WTC11 (cell line): ENCODE data around the gene MYLK4. TPM values are rescaled to one million over a fixed set of nuclear protein-coding genes. Genes with fewer than 3 reads are reported as not detected.

ENCODE experiments used
- ATAC-seq: fragments of 200-7000 bp; cut with Tn5 transposase; 2 replicates; pipeline ENCODE4 v1.10.0; 2021; ENCODE audit warnings: mild to moderate bottlenecking, moderate library complexity
- CTCF ChIA-PET: fragments of 300-600 bp; sonication (Branson Sonifier 250); formaldehyde crosslinking; loops from one replicate; lab custom pipeline; 2021; ENCODE audit warnings: antibody characterized with exemption; lab: Charles Lee
- POLR2A ChIA-PET: fragments of 350-600 bp; sonication (Branson Sonifier 250); formaldehyde crosslinking; loops from one replicate; lab custom pipeline; 2021; ENCODE audit warnings: antibody characterized with exemption; lab: Charles Lee
- DNase-seq: peaks from one replicate; pipeline ENCODE4 v3.0.0; 2021; ENCODE audit warnings: low spot score
- H3K27ac Mint-ChIP-seq: 2 replicates; pipeline ENCODE4 v1.8.0; 2021; ENCODE audit warnings: mixed read lengths
- H3K27me3 Mint-ChIP-seq: 2 replicates; pipeline ENCODE4 v1.8.0; 2021; ENCODE audit warnings: low read depth, mild to moderate bottlenecking, moderate library complexity, mixed read lengths
- H3K36me3 Mint-ChIP-seq: 2 replicates; pipeline ENCODE4 v1.8.0; 2021; ENCODE audit warnings: mixed read lengths
- H3K4me1 Mint-ChIP-seq: 2 replicates; pipeline ENCODE4 v1.8.0; 2022; ENCODE audit warnings: mixed read lengths
- H3K4me3 Mint-ChIP-seq: 2 replicates; pipeline ENCODE4 v1.8.0; 2021; ENCODE audit warnings: mild to moderate bottlenecking, moderate library complexity, mixed read lengths
- H3K9me3 Mint-ChIP-seq: 2 replicates; pipeline ENCODE4 v1.8.0; 2021; ENCODE audit warnings: mixed read lengths
- ATF3 ChIP-seq: sonication (generic); formaldehyde crosslinking; conservative IDR thresholded peaks from 2 replicates; pipeline ENCODE4 v1.8.1; 2022; ENCODE audit warnings: mild to moderate bottlenecking, missing genetic modification reagents
- E2F4 ChIP-seq: sonication (generic); formaldehyde crosslinking; IDR thresholded peaks from 2 replicates; pipeline ENCODE4 v1.8.1; 2022; ENCODE audit warnings: low read depth, mild to moderate bottlenecking, moderate library complexity, missing genetic modification reagents, borderline replicate concordance
- ELF4 ChIP-seq: sonication (generic); formaldehyde crosslinking; IDR thresholded peaks from 2 replicates; pipeline ENCODE4 v1.8.1; 2022; ENCODE audit warnings: low read depth, mild to moderate bottlenecking, moderate library complexity, missing genetic modification reagents
- ESRRA ChIP-seq: sonication (generic); formaldehyde crosslinking; IDR thresholded peaks from 2 replicates; pipeline ENCODE4 v1.8.1; 2022; ENCODE audit warnings: mild to moderate bottlenecking, missing genetic modification reagents, borderline replicate concordance
- GABPB1 ChIP-seq: sonication (generic); formaldehyde crosslinking; IDR thresholded peaks from 2 replicates; pipeline ENCODE4 v1.8.1; 2023; ENCODE audit warnings: mild to moderate bottlenecking, missing genetic modification reagents
- KAT7 ChIP-seq: sonication (generic); formaldehyde crosslinking; IDR thresholded peaks from 2 replicates; pipeline ENCODE4 v1.8.1; 2023; ENCODE audit warnings: missing genetic modification reagents, mild to moderate bottlenecking, borderline replicate concordance
- NFYB ChIP-seq: sonication (generic); formaldehyde crosslinking; conservative IDR thresholded peaks from 2 replicates; pipeline ENCODE4 v1.8.0; 2022; ENCODE audit warnings: low read depth, missing genetic modification reagents
- SMAD3 ChIP-seq: sonication (generic); formaldehyde crosslinking; IDR thresholded peaks from 2 replicates; pipeline ENCODE4 v1.8.0; 2022; ENCODE audit warnings: missing genetic modification reagents, mild to moderate bottlenecking, borderline replicate concordance
- SP1 ChIP-seq: sonication (generic); formaldehyde crosslinking; conservative IDR thresholded peaks from 2 replicates; pipeline ENCODE4 v1.8.1; 2022; ENCODE audit warnings: missing genetic modification reagents
- ZBTB21 ChIP-seq: sonication (generic); formaldehyde crosslinking; IDR thresholded peaks from 2 replicates; pipeline ENCODE4 v1.8.1; 2023; ENCODE audit warnings: mild to moderate bottlenecking, missing genetic modification reagents, borderline replicate concordance
- ZMAT4 ChIP-seq: fragments of 250-450 bp; sonication (Bioruptor Pico); IDR thresholded peaks from 2 replicates; pipeline ENCODE4 v1.9.0; 2021; ENCODE audit warnings: mild to moderate bottlenecking
- total RNA-seq: library from RNA; stranded (reverse); gene quantifications from 3 replicates; pipeline ENCODE4 v1.2.3, GENCODE V29; 2021
- TF ChIP-seq, protein P1 (sequence below): sonication (generic); formaldehyde crosslinking; IDR thresholded peaks from 2 replicates; pipeline ENCODE4 v1.8.1; 2022; ENCODE audit warnings: mild to moderate bottlenecking, moderate library complexity, missing genetic modification reagents
- TF ChIP-seq, protein P2 (sequence below): sonication (generic); formaldehyde crosslinking; IDR thresholded peaks from 2 replicates; pipeline ENCODE4 v1.8.0; 2023; ENCODE audit warnings: missing genetic modification reagents
- TF ChIP-seq, protein P3 (sequence below): sonication (generic); formaldehyde crosslinking; IDR thresholded peaks from 2 replicates; pipeline ENCODE4 v1.8.1; 2023; ENCODE audit warnings: mild to moderate bottlenecking, missing genetic modification reagents, borderline replicate concordance

The MYLK4 gene
- total RNA-seq, 1 experiment from 2014 or later, result 0.13 TPM

GRCh38 chr6:2765166-2765895 lies 14.6 kb upstream of the MYLK4 start, which contains the start of gene WRNIP1 (continued):
- TF ChIP-seq SP1 (CRISPR knock-in tag) (peak; percentile 72), E2F4 (CRISPR knock-in tag) (no peak), SMAD3 (CRISPR knock-in tag) (0 out of 2 replicates have a peak, but pooled peaks have one; percentile 36), KAT7 (CRISPR knock-in tag) (peak; percentile 79; the same call in 1 of the 2 replicates)
- TF ChIP-seq, protein P1, sequence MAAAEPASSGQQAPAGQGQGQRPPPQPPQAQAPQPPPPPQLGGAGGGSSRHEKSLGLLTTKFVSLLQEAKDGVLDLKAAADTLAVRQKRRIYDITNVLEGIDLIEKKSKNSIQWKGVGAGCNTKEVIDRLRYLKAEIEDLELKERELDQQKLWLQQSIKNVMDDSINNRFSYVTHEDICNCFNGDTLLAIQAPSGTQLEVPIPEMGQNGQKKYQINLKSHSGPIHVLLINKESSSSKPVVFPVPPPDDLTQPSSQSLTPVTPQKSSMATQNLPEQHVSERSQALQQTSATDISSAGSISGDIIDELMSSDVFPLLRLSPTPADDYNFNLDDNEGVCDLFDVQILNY (CRISPR knock-in tag), result peak; percentile 67; the same call in 1 of the 2 replicates

DNA sequence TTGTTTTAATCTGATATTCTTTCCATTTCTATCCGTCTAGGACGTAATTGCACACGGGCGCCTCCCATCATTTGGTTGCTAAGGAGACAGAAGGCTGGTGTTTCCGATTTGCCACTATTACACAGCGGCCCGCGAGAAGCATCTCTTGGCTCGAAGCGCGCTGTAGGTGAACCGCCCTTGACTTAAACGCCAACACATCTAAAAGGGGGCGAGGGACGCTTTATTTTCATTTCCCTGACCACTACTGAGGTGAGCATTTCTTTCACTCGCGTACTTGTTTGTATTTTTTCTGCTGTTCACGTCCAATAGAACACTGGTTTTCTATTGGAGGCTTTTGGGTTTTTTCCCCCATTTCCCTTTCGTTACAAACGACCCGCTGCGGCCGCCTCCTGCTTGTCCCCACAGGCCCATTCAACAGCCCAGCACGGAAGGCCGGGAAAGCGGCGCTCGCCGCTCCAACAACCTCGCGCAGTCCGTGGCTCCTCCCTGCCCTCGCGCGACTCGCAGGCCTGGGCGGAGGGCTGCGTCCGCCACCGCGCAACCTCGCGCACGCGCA lies 14.0 kb upstream of the MYLK4 start:
- Mint-ChIP-seq H3K36me3 (no peaks in the 10 kb centered on the region), H3K4me3 (peak overlapping the region; percentile 88), H3K27ac (peak overlapping the region; percentile 95), H3K4me1 (peaks cover 32% of the 10 kb centered on the region), H3K27me3 (no peaks in the 10 kb centered on the region), H3K9me3 (peaks cover 17% of the 10 kb centered on the region)
- POLR2A ChIA-PET, result interaction anchor here (1.0 to 1.4 kb wide), 2 partner anchors 77 to 224 kb away, joined by 3 to 4 read pairs; partner anchors contain the start of gene SERPINB1
- DNase-seq (no peak), ATAC-seq (peak; percentile 80)
- CTCF ChIA-PET, result interaction anchor here (0.5 to 2.3 kb wide), 15 partner anchors 12 to 1185 kb away, joined by 3 to 15 read pairs (median 4); partner anchors contain the start of genes MYLK4 and NQO2
- TF ChIP-seq GABPB1 (CRISPR knock-in tag) (no peak), ESRRA (CRISPR knock-in tag) (no peak), ZBTB21 (no peak), NFYB (CRISPR knock-in tag) (0 out of 2 replicates have a peak, but pooled peaks have one; percentile 10), ATF3 (CRISPR knock-in tag) (no peak)
- TF ChIP-seq, protein P2, sequence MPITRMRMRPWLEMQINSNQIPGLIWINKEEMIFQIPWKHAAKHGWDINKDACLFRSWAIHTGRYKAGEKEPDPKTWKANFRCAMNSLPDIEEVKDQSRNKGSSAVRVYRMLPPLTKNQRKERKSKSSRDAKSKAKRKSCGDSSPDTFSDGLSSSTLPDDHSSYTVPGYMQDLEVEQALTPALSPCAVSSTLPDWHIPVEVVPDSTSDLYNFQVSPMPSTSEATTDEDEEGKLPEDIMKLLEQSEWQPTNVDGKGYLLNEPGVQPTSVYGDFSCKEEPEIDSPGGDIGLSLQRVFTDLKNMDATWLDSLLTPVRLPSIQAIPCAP (CRISPR knock-in tag), result no peak

GRCh38 chr6:2763876-2764540 lies 13.3 kb upstream of the MYLK4 start:
- Mint-ChIP-seq H3K27me3 (no peaks in the 10 kb centered on the region), H3K27ac (peak overlapping the region; percentile 95), H3K4me1 (peaks cover 28% of the 10 kb centered on the region), H3K36me3 (no peaks in the 10 kb centered on the region), H3K4me3 (peak overlapping the region; percentile 88), H3K9me3 (peaks cover 21% of the 10 kb centered on the region)
- CTCF ChIA-PET, result interaction anchor here (0.9 to 2.3 kb wide), 7 partner anchors 14 to 188 kb away, joined by 3 to 15 read pairs (median 6); partner anchors contain the start of gene MYLK4
- TF ChIP-seq, protein P3, sequence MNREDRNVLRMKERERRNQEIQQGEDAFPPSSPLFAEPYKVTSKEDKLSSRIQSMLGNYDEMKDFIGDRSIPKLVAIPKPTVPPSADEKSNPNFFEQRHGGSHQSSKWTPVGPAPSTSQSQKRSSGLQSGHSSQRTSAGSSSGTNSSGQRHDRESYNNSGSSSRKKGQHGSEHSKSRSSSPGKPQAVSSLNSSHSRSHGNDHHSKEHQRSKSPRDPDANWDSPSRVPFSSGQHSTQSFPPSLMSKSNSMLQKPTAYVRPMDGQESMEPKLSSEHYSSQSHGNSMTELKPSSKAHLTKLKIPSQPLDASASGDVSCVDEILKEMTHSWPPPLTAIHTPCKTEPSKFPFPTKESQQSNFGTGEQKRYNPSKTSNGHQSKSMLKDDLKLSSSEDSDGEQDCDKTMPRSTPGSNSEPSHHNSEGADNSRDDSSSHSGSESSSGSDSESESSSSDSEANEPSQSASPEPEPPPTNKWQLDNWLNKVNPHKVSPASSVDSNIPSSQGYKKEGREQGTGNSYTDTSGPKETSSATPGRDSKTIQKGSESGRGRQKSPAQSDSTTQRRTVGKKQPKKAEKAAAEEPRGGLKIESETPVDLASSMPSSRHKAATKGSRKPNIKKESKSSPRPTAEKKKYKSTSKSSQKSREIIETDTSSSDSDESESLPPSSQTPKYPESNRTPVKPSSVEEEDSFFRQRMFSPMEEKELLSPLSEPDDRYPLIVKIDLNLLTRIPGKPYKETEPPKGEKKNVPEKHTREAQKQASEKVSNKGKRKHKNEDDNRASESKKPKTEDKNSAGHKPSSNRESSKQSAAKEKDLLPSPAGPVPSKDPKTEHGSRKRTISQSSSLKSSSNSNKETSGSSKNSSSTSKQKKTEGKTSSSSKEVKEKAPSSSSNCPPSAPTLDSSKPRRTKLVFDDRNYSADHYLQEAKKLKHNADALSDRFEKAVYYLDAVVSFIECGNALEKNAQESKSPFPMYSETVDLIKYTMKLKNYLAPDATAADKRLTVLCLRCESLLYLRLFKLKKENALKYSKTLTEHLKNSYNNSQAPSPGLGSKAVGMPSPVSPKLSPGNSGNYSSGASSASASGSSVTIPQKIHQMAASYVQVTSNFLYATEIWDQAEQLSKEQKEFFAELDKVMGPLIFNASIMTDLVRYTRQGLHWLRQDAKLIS (CRISPR knock-in tag), result no peak
- no peak for TF ChIP-seq ZMAT4 (CRISPR knock-in tag)
- no peak for TF ChIP-seq ELF4 (CRISPR knock-in tag)
- ATAC-seq, result no peak
- DNase-seq, result no peak
- POLR2A ChIA-PET, result no interaction called here
